IPS DF 4.7 (cell line): ENCODE measurements around the gene KLHL1.
"Not testable (repeated sequence)": the region's sequence is repeated elsewhere in the genome, so short reads cannot be mapped to it uniquely, and the experiment has no call there.

Source experiments
- DNase-seq: peaks from one replicate; pipeline ENCODE4 v3.0.0-alpha.2; 2013; ENCODE audit warnings: low spot score; ENCODE audit errors: extremely low read depth

KLHL1 gene

GRCh38 chr13:70108356-70109105, at the start of gene KLHL1:
Gene KLHL1, minus strand, starts transcription at chr13:70108452. Its CDS starts 753 bp downstream, at chr13:70107699.
- DNase-seq, result no peak

GRCh38 chr13:70142658-70143057, 34.4 kb upstream of the KLHL1 start:
- DNase-seq, result not testable (repeated sequence)

GRCh38 chr13:70128098-70128497, 19.8 kb upstream of the KLHL1 start:
- DNase-seq, result no peak

GRCh38 chr13:70125693-70126092, 17.4 kb upstream of the KLHL1 start:
- no peak for DNase-seq

- no peak for DNase-seq
Measured at GRCh38 chr13:70117338-70117905, 9.2 kb upstream of the KLHL1 start.

GRCh38 chr13:70107498-70108281, 562 bp downstream of the KLHL1 start, which contains the start of gene ATXN8OS:
Gene ATXN8OS, plus strand, starts transcription at chr13:70107826.
- no peak for DNase-seq

- no peak for DNase-seq
Measured at GRCh38 chr13:70107125-70107497, 1.1 kb downstream of the KLHL1 start.

- no peak for DNase-seq
Measured at GRCh38 chr13:70104481-70104880, 3.8 kb downstream of the KLHL1 start.

GRCh38 chr13:70098669-70099068, 9.6 kb downstream of the KLHL1 start:
- DNase-seq, result no peak

- DNase-seq, result no peak
Measured at GRCh38 chr13:70090036-70090723, 18.1 kb downstream of the KLHL1 start.

- no peak for DNase-seq
Measured at GRCh38 chr13:70088926-70089325, 19.3 kb downstream of the KLHL1 start.

GRCh38 chr13:70087247-70087646, 21.0 kb downstream of the KLHL1 start:
- DNase-seq, result no peak

- no peak for DNase-seq
Measured at GRCh38 chr13:70080012-70080411, 28.2 kb downstream of the KLHL1 start.

GRCh38 chr13:70054572-70054971, 53.7 kb downstream of the KLHL1 start:
- no peak for DNase-seq

GRCh38 chr13:70051531-70051930, 56.7 kb downstream of the KLHL1 start:
- no peak for DNase-seq

GRCh38 chr13:70043685-70044084, 64.6 kb downstream of the KLHL1 start:
- DNase-seq, result no peak

- no peak for DNase-seq
Measured at GRCh38 chr13:70042193-70042592, 66.1 kb downstream of the KLHL1 start.

GRCh38 chr13:70034286-70034685, 74.0 kb downstream of the KLHL1 start:
- DNase-seq, result no peak

GRCh38 chr13:70027551-70027950, 80.7 kb downstream of the KLHL1 start:
- no peak for DNase-seq

- DNase-seq, result no peak
Measured at GRCh38 chr13:70023516-70023915, 84.7 kb downstream of the KLHL1 start.

- DNase-seq, result no peak
Measured at GRCh38 chr13:70022646-70023045, 85.6 kb downstream of the KLHL1 start.

GRCh38 chr13:70016116-70016515, 92.1 kb downstream of the KLHL1 start:
- no peak for DNase-seq
